Activated CD4-positive, alpha-beta T cell treated with anti-CD3 and anti-CD28 coated beads for 36 hours (primary cell): ENCODE measurements around the gene ZNF469. TPM values are rescaled to one million over a fixed set of nuclear protein-coding genes. Genes with fewer than 3 reads are reported as not detected.

ENCODE experiments used
- ATAC-seq: fragments of 200-7000 bp; cut with Tn5 transposase; one replicate; pipeline ENCODE4 v1.10.0; 2021; ENCODE audit warnings: mild to moderate bottlenecking, moderate library complexity
- CTCF ChIA-PET: fragments of 350-600 bp; sonication (Branson Sonifier 250); formaldehyde crosslinking; loops from one replicate; lab custom pipeline; 2021; ENCODE audit warnings: antibody characterized with exemption; lab: Charles Lee
- POLR2A ChIA-PET: fragments of 350-600 bp; sonication (Branson Sonifier 250); formaldehyde crosslinking; loops from one replicate; lab custom pipeline; 2021; ENCODE audit warnings: antibody characterized with exemption, inconsistent platforms; lab: Charles Lee
- DNase-seq: peaks from one replicate; pipeline ENCODE4 v3.0.0-alpha.2; 2020
- H3K27ac Mint-ChIP-seq: one replicate; pipeline ENCODE4 v1.8.0; 2021; ENCODE audit warnings: mixed read lengths
- H3K27me3 Mint-ChIP-seq: one replicate; pipeline ENCODE4 v1.8.0; 2021; ENCODE audit warnings: mixed read lengths
- H3K36me3 Mint-ChIP-seq: one replicate; pipeline ENCODE4 v1.8.0; 2021; ENCODE audit warnings: low read depth, mixed read lengths
- H3K4me1 Mint-ChIP-seq: one replicate; pipeline ENCODE4 v1.8.0; 2021; ENCODE audit warnings: mixed read lengths
- H3K4me3 Mint-ChIP-seq: one replicate; pipeline ENCODE4 v1.8.0; 2021; ENCODE audit warnings: mild to moderate bottlenecking, moderate library complexity, mixed read lengths
- H3K9me3 Mint-ChIP-seq: one replicate; pipeline ENCODE4 v1.8.0; 2021; ENCODE audit warnings: low read depth, mixed read lengths
- intact Hi-C, 2 experiments: fragments of 100-400 bp; cut with DNase I in 1 of 2; cut with micrococcal nuclease in 1 of 2; formaldehyde crosslinking; loops; one replicate each; pipeline versions ENCODE4 v1.14.2 to v1.15.1; 2022 to 2024; cut with DNase I, micrococcal nuclease
- total RNA-seq, 2 experiments: library from RNA; stranded (reverse); gene quantifications; one replicate each; pipeline ENCODE4 v1.2.3, GENCODE V29; 2021

Gene ZNF469
- total RNA-seq, 2 experiments from 2014 or later = 0.39 to 0.50 TPM

DNA sequence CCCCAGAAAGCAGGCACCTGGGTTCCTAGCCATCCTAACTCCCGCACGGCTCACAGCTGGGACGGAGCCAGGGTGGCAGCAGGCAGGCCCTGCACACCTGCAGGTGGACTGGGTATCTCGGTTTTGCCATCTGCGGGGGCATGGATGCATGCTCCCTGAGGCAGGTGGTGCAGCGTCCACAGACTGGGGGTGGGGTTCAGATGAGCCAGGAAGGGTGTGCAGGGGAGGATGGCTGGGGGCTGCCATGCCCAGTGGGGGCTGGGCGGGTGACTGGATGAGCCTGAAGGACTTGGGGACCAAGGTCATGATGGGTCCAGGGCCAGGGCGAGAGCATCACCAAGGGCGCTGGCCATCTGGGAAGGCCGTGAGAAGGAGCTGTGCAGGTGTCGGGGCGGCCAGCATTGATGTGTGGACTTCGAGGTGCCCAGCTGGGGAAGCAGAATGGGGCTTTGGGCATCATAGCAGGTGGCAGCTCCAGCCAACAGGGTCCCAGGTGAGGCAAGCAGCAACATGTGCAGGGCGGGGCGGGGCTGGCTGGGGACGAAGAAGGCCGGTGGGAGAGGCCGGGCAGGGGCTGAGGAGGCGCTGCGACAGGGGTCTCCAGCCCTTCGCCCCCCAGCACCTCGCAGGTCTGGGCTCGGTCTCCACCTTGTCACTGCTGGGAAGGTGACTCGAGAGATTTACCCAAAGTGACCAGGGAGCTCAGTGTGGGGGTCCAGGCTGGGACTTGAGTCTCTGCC is 41.0 kb upstream of the ZNF469 start:
- POLR2A ChIA-PET = no interaction called here
- ATAC-seq (no peak), DNase-seq (no peak)
- CTCF ChIA-PET = no interaction called here
- H3K27ac Mint-ChIP-seq = no peak overlapping the region
- H3K27me3 Mint-ChIP-seq = peaks cover 2% of the 10 kb centered on the region
- H3K36me3 Mint-ChIP-seq = no peaks in the 10 kb centered on the region
- intact Hi-C loops = no loop called here
- H3K4me3 Mint-ChIP-seq = no peak overlapping the region
- no peaks in the 10 kb centered on the region for H3K4me1 Mint-ChIP-seq
- H3K9me3 Mint-ChIP-seq = peaks cover 2% of the 10 kb centered on the region

DNA sequence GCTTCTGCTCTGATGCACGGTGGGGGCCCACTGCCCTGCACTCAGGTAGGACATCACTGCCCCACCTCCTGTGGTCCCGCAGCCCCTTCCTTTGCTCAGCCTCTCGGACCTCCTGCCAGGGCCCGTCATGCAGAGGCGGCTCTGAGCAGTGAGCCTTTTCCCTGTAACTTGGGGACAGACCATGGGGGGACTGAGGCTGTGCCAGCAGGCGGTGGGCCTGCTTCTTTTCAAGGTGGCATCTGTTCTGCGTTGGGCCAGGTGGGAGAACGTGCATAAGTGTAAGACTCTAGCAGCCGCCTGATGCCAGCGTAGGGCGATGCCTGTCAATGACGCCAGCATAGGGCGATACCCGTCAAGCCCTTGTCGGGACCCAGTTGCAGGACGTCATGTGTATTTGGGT is 40.3 kb upstream of the ZNF469 start:
- Mint-ChIP-seq H3K4me1 (no peaks in the 10 kb centered on the region), H3K4me3 (no peak overlapping the region), H3K36me3 (no peaks in the 10 kb centered on the region), H3K9me3 (peaks cover 2% of the 10 kb centered on the region), H3K27ac (no peak overlapping the region), H3K27me3 (peaks cover 2% of the 10 kb centered on the region)
- ChIA-PET POLR2A (no interaction called here), CTCF (no interaction called here)
- DNase-seq (no peak), ATAC-seq (no peak)
- intact Hi-C loops = no loop called here

GRCh38 chr16:88343271-88343791 is 39.4 kb upstream of the ZNF469 start:
- CTCF ChIA-PET = no interaction called here
- Mint-ChIP-seq H3K4me3 (no peak overlapping the region), H3K27me3 (peaks cover 2% of the 10 kb centered on the region)

GRCh38 chr16:88344411-88345030 is 38.2 kb upstream of the ZNF469 start:
- Mint-ChIP-seq H3K27me3 (peaks cover 2% of the 10 kb centered on the region), H3K4me1 (peaks cover 3% of the 10 kb centered on the region), H3K9me3 (peaks cover 3% of the 10 kb centered on the region), H3K4me3 (no peak overlapping the region), H3K27ac (no peak overlapping the region), H3K36me3 (no peaks in the 10 kb centered on the region)
- ChIA-PET POLR2A (no interaction called here), CTCF (no interaction called here)
- intact Hi-C loops = no loop called here
- DNase-seq (no peak), ATAC-seq (no peak)

More at GRCh38 chr16:88343271-88343791, 39.4 kb upstream of the ZNF469 start:
- POLR2A ChIA-PET = no interaction called here
- Mint-ChIP-seq H3K9me3 (peaks cover 2% of the 10 kb centered on the region), H3K27ac (no peak overlapping the region), H3K36me3 (no peaks in the 10 kb centered on the region), H3K4me1 (peaks cover 3% of the 10 kb centered on the region)
- intact Hi-C loops = no loop called here
- ATAC-seq (no peak), DNase-seq (no peak)

DNA sequence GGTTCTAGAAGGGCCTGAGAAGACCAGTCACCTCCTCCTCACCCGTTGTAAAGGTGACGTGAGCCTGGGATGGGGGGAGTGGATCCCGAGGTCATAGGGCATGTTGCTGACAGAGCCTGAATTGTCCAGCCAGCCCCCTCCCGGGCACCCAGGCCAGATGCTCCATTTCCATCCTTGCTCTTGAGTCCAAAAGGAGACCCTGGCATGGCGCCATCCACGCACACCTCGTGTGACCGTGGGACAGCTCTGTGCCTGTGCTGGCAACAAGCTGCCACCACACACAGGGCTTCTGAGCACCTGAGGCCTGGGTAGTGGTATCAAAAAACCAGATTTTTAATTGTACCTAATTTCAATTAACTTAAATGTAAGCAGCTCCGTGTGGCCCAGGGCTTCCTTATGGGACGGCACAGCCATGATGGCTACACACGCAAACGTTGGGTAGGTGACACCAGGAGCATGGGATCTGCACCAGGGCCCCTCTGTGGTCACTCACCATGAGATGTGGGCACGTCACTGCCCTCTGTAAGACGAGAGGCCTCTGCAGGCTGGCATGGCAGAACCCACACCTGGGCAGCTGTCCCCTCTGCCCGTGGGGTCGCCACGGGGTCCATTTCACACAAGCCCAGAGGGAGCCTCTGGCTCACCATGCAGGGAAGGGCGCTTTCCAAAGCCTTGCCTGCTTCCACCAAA is 37.6 kb upstream of the ZNF469 start:
- peaks cover 3% of the 10 kb centered on the region for H3K4me1 Mint-ChIP-seq
- ATAC-seq = no peak
- CTCF ChIA-PET = no interaction called here
- H3K27me3 Mint-ChIP-seq = peaks cover 2% of the 10 kb centered on the region
- peaks cover 6% of the 10 kb centered on the region for H3K9me3 Mint-ChIP-seq
- H3K36me3 Mint-ChIP-seq = no peaks in the 10 kb centered on the region
- no peak for DNase-seq
- intact Hi-C loops = no loop called here
- no peak overlapping the region for H3K4me3 Mint-ChIP-seq
- no peak overlapping the region for H3K27ac Mint-ChIP-seq
- POLR2A ChIA-PET = no interaction called here

- CTCF ChIA-PET = no interaction called here
- Mint-ChIP-seq H3K27me3 (no peaks in the 10 kb centered on the region), H3K27ac (no peak overlapping the region), H3K36me3 (no peaks in the 10 kb centered on the region), H3K4me3 (no peak overlapping the region), H3K4me1 (peaks cover 3% of the 10 kb centered on the region), H3K9me3 (peaks cover 6% of the 10 kb centered on the region)
- intact Hi-C loops = no loop called here
- no peak for ATAC-seq
- DNase-seq = no peak
- POLR2A ChIA-PET = no interaction called here
Observed at GRCh38 chr16:88345721-88346560, 36.8 kb upstream of the ZNF469 start.

DNA sequence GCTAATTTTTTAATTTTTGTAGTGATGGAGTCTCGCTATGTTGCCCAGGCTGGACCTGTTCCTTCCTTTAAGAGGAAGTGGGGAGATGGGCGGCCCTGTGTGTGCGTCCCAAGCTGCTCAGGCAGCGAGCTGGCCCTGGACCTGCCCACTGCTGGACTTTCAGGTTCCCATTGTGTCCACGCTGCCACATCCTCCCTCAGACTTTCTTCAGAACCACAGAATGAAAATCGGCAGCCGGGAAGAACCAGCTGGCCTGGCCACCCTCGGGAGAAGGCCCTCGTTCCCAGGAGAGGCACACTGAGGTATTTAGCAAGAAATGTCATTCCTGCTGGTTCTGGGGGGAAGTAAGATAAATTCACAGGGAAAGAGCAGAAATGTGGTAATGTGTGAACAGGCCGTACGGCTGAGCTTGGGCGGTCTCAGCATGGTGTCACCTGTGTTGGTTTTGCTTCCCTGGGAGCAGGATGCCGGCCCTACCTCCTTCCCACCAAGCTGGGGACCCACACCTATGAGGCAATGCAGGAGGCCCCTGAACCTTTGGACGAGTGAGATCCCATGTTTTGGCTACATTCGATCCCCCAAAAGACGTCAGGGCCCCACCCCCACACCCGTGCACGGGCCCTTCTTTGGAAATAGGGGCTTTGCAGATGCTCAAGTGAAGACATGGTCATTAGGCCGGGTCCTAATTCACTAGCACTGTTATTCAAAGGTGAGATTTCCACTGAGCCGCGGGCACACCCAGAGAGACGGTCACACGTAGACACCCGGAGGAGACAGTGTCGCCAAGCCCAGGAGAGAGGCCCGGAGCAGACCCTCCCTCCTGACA is 35.9 kb upstream of the ZNF469 start:
- Mint-ChIP-seq H3K9me3 (peaks cover 6% of the 10 kb centered on the region), H3K4me3 (no peak overlapping the region), H3K36me3 (no peaks in the 10 kb centered on the region), H3K27me3 (no peaks in the 10 kb centered on the region), H3K4me1 (peaks cover 3% of the 10 kb centered on the region), H3K27ac (no peak overlapping the region)
- DNase-seq = no peak
- ChIA-PET POLR2A (no interaction called here), CTCF (no interaction called here)
- no peak for ATAC-seq
- intact Hi-C loops = no loop called here

DNA sequence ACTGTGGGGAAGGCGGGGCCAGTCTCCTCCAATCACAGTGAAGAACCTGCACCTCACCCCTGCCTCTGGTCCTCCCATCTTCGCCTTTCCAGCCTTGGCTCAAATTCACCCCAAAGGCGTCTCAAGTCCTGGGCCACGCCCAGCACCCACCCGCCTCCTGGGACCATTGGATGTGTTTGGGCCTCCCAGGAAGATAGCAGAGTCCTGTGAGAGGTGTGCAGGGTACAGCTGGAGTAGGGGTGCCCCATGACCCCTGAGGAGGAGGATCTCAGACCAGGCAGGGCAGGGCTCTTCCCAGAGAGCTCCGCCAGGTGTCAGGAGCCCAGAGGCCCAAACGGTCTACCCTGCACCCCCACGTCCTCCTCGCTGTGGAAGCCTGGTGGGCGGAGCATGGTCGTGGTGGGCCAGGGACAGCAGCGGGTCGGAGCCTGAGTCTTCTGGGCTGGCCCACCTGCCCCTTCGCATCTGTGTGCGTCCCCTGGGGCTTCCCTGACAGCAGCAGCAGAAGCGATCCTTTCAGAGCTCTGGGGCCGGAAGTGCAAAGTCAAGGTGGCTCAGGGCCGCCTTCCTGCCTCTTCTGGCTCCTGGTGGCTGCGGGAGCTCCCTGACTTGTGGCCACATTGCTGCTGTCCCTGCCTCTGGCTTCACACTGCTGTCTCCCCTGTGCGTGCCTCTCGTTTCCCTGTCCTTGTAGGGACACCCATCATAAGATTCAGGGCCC is 34.9 kb upstream of the ZNF469 start:
- no peaks in the 10 kb centered on the region for H3K36me3 Mint-ChIP-seq
- H3K27ac Mint-ChIP-seq = no peak overlapping the region
- H3K9me3 Mint-ChIP-seq = peaks cover 6% of the 10 kb centered on the region
- H3K27me3 Mint-ChIP-seq = no peaks in the 10 kb centered on the region
- ChIA-PET CTCF (interaction anchor here (0.6 kb wide), 1 partner anchor 153 kb away, joined by 5 read pairs; no protein-coding TSS in a partner anchor), POLR2A (no interaction called here)
- DNase-seq (peak; percentile 50), ATAC-seq (peak; percentile 53)
- intact Hi-C loops = no loop called here
- H3K4me1 Mint-ChIP-seq = peaks cover 3% of the 10 kb centered on the region
- no peak overlapping the region for H3K4me3 Mint-ChIP-seq

GRCh38 chr16:88348377-88349152 is 34.2 kb upstream of the ZNF469 start:
- H3K27me3 Mint-ChIP-seq = no peaks in the 10 kb centered on the region
- H3K9me3 Mint-ChIP-seq = peaks cover 5% of the 10 kb centered on the region
- H3K4me3 Mint-ChIP-seq = no peak overlapping the region
- ATAC-seq = peak; percentile 23
- no peak for DNase-seq
- no peaks in the 10 kb centered on the region for H3K36me3 Mint-ChIP-seq
- intact Hi-C loops = no loop called here
- ChIA-PET CTCF (no interaction called here), POLR2A (no interaction called here)
- no peak overlapping the region for H3K27ac Mint-ChIP-seq
- peaks cover 3% of the 10 kb centered on the region for H3K4me1 Mint-ChIP-seq
